HG02870 (cell line): ENCODE data around the gene IER5L.
"Not testable (repeated sequence)": the region's sequence is repeated elsewhere in the genome, so short reads cannot be mapped to it uniquely, and the experiment has no call there.

Experiments used
- ATAC-seq: cut with Tn5 transposase; IDR thresholded peaks from one replicate; pipeline ENCODE4 v1.9.1; 2021; ENCODE audit warnings: mild to moderate bottlenecking, moderate library complexity; ENCODE audit not compliant: unreplicated experiment

Gene IER5L

DNA sequence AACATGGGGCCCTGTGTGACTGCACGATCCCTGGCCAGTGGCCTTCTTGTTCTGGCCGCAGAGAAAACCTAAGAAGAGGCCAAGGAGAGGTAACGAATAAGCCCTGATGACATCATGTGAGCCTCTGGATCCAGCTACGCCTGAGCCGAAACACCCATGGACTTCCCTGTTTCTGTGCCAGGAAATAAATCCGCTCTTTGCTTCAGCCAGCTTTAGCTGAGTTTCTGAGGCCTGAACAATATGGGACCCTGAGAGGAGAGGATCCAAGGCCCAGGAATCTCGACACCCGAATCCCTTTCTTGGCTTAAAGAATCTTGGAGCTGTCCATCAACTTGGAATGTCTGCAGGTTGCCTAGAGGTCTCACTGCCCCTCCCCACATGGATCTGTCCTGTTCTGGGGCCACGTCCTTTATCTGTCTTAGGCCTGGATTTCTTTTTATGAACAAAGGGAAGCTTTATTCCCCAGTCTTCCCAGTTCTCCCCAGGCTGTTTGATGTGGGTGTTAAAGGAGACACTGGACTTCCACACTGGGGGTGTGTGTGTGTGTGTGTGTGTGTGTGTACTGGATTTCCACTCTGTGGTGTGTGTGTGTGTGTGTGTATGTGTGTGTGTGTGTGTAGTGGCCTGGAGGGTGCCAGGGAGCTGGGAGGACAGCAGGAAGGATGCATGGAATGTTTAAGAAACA lies 13.7 kb downstream of the IER5L start:
- no peak for ATAC-seq

GRCh38 chr9:129163753-129164152 lies 14.3 kb downstream of the IER5L start:
- no peak for ATAC-seq

GRCh38 chr9:129163198-129163670 lies 14.8 kb downstream of the IER5L start:
- ATAC-seq, result not testable (repeated sequence)

DNA sequence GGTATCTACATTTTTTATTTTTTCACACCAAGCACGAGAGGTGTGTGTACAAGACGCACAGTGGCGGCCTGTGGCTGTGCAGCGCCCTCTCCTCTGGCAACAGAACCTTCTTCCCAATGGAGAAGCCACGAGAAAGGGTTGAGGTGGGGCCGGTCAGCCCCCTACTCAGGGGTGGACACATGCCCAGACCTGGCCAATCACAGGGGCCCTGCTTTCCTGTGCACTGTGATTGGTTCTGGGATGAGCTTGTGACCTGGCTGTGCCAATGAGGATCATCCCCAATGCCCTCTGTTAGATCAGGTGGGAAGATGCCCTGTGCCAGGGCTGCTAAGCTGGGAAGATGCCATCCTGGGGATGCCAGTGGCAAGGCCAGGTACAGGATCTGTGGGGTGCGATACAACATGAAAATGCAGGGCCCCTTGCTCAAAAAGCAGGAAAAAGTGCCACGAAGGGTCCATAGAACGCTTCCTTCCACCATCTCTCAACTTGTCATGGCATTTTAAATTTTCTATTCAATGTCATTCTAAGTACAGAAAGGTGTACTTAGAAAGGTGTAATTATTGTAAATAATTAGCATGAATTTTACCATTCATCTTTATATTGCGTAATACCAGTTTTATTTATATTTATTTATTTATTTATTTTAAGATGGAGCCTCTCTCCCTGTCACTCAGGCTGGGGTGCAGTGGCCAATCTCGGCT lies 15.4 kb downstream of the IER5L start:
- ATAC-seq, result no peak

- ATAC-seq, result no peak
These were observed 16.6 kb downstream of the IER5L start for GRCh38 chr9:129161534-129161837.

- ATAC-seq, result no peak
These were observed 17.1 kb downstream of the IER5L start for GRCh38 chr9:129160712-129161533.

DNA sequence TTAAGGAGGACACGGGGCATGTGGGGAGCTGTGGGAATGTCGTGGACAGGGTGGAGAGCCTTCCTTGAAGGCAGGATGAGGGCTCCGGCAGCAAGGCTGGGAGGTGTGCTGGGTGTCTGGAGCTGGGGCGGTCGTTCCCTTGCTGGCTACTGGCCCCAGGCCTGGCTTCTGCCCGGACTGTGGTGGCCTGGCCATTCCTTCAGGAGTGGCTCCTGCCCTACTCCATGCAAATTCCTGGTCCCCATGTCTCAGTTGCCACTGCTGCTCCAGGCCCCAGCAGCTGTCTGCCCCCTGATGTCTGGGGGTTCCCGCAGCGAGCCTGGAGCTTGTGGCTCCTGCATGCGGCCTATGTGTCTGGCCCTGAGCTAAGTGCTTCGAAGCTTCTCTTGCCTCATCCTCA lies 21.9 kb downstream of the IER5L start:
- ATAC-seq, result no peak

DNA sequence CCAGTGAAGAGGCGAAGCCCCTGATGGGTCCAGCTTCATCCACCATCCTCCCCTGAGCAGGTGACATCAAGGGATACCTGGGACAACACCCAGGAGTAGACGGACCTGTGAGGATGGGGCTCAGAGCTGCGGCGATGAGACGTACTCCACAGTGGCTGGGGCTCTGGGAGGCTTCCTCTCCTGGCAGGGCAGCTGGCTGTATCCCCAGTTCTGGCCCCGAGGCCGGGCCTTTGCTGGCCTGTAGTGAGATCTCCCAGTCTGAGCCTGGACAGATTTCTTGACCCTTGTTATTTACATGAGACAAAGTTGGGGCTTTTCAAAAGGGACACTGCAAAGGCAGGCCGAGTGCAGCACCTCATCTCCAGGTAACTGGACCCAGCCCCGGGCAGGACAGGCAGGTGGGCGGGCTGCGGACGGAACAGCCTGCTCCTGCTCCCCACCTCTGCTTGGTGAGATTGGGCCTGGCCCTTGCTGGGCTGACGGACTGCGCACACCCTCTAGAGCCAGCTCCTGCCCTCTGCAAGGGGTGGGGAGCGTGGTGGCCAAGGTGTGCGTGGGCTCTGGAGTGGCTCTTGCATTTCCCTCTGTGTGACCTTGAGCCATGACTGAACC lies 23.1 kb downstream of the IER5L start:
- no peak for ATAC-seq

- no peak for ATAC-seq
These were observed 26.6 kb downstream of the IER5L start for GRCh38 chr9:129151469-129151868.

DNA sequence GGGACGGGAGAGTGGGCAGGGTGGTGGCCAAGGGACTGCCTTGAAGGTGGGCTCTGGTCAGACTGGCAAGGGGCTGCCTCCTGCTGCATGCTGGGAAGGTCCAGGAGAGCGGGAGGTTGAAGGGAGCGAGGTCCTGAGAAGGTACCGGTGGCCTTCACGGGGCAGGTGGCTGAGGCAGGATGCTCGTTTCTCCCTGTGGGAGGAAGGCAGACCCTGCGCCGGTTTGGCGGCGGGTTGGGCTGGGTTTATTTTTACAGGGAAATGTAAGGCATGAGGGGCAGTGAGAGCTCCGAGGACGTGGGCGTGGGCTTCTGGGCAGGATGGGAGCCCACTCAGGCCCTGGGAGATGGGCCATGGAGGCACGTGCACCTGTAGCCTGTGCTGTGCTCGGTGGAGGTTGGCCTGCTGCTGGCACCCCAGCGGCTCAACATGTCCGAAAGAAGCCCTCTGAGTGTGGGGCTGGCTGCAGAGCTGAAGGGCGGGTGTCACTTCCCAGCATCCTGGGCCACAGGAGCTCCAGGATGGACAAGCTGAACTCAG lies 27.3 kb downstream of the IER5L start:
- ATAC-seq, result no peak

DNA sequence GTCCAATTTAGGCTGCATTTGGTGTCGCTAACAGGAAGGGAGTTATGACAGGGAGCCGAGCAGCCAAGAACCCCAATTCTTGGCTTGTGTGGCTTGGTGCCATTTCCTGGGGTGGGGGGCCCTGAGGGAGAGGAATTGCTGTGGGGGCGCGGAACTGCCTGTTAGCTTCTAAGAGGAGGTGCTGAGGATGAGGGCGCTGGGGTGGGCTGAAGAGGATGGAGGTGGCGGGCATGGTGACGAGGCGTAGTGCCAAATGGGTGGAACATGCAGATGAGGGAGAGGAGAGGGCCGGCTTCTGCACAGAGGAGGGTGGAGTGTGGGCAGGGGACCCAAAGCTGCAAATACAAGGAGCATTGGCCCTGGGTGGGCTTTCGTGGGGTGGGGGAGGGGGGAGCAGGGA lies 27.9 kb downstream of the IER5L start:
- no peak for ATAC-seq

DNA sequence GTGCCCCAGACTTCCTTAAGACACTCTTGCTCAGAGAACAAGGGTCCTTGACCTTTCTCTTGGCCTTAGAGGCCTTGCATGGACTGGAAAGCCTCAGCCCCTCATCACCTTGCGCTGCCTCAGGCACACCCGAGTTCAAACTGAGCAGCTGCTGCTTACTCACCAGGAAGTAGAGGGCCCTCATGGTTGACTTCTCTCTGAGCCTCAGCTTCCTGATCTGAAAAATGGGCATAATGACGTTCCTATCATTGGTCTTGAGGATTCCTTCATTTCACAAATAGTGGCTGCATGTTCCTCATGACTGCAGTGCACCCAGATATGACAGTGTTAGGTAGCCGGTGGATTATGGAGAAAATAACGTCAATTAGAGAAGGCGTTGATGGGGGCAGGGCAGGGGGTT lies 28.6 kb downstream of the IER5L start:
- ATAC-seq, result no peak

- ATAC-seq, result no peak
These were observed 29.4 kb downstream of the IER5L start for GRCh38 chr9:129148463-129149204.

DNA sequence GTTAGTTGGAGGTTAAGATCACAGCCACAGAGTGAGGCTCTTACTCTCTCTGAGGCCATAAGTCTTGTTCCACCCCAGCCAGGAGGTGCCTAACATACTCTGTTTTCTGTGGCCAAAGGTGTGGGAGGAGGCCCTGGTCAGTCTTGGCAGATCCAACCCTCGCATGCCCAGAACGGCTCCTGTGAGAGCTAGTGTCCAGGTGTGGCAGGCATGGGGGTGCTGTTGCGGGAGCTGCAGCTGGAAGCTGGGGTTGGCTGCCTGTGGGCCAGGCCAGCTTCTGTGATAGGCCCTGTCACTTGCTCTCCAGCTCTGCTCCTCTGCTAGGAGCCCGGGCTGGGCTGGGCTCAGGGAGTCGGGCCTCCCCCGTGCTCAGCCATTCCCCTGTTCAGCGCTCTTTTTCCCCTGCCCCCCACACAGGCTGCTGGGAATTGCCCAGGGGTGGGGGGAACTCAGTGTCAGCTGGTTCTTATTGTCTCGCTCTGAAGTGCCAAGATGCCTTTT lies 31.6 kb downstream of the IER5L start:
- ATAC-seq, result no peak

- no peak for ATAC-seq
These were observed 32.2 kb downstream of the IER5L start for GRCh38 chr9:129145841-129146292.

DNA sequence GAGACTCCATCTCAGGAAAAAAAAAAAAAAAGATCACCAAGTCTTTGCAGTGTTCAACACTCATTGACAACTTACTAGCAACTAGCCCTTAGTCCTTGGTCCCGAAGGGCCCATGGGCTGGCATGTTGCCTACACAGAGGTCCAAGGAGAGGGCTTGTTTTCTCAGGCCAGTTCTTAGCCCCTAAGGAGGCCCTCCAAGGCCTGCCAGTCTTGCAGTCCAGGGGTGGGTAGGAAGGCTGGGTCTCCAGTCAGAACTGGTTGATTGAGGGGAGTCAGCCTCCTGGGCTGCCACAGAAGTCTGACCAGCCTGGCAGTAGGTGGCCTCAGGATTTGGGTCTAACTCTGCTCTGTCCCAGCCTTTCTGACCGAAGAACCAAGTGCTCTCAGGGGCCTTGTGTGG lies 32.7 kb downstream of the IER5L start:
- ATAC-seq, result no peak

DNA sequence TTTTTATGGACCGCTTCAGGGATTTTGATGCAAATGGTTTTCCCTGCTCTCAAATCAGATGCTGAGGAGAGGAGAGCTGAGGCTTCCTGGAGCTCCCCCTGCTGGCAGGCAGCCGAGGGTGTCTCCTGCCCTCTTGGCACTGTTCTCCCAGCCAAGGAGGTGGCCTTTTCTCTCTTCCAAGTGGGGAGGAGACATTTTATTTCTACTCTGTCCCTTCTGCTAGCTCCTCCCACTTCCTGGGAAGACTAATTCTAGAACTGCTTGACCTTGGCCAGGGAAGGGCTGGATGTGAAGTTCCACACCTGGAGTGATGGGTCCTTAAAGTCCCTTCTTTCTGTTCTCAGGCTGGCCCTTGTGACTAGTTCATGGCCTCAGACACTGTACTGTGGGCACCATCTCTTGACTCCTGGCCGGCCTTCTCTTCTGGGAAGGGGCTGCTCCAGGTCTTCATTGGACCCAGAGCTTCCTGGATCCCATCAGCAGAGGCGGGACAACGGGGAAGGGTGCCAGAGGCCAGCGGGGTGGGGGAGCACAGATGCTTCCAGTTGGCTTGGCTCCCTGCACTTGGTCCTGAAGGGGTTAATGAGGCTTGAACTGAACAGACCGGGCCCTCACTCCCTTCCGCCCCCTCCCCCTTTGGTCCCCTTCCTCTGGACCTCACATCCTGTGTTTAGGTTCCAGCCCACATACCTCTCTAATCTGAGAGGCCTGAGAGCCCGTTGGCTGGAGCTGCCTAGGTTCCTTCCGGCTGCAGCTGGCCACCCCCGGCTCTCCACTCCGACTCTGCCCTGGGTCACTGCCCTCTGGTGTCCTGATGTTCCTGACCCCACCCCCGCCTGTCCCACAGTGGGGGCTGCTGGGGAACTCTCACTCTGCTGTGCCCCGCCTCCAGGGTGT lies 34.8 kb downstream of the IER5L start:
- ATAC-seq, result no peak

GRCh38 chr9:129142138-129142935 lies 35.7 kb downstream of the IER5L start:
- ATAC-seq, result no peak
